ENCODE measurements around the gene RFTN1. TPM values are rescaled to one million over a fixed set of nuclear protein-coding genes. Genes with fewer than 3 reads are reported as not detected.

Gene RFTN1
- total and polyA plus RNA-seq, 4 donors: 33.8 to 82.5 (median 53.4) TPM

DNA sequence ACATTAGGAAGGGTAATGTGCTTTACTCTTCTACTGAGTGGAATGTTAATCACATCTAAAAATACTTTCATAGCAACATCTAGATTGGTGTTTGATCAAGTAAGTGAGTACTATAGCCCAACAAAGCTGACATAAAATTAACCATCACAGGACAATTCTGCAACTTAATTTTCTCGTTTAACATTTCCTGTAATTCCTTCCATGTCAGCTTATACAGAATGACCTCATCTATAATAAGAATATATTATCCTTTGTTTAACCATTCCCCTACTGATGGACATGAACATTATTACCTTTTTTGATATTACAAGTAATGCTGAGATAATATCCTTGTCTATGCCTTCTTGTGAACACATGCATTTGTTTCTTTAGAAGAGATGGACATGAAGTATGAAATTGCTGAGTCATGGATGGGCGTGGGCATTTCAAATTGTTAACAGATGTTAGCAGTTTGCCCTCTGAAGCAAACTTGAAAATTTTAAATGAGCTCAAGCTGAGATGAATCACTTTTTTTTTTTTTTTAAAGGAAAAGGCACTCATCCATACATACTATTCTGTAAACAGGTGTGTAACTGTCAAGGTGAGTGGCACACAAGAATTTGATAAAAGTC, 163.4 kb downstream of the RFTN1 start:
- Histone ChIP-seq H3K9me3 (ENCODE audit: control insufficient read depth in 4 of 4, insufficient read depth in 3 of 4, low read length in 3 of 4) (no peaks in the 10 kb centered on the region), H3K4me1 (ENCODE audit: control insufficient read depth in 5 of 5, insufficient read depth in 5 of 5, low read length in 5 of 5) (peaks cover 0 to 8% (median 0%) of the 10 kb centered on the region in 5 donors), H3K9ac (ENCODE audit: insufficient read depth in 1 of 2, low read length in 2 of 2) (no peak overlapping the region), H3K4me3 (no peak overlapping the region), H3K36me3 (ENCODE audit: control insufficient read depth in 4 of 4, insufficient read depth in 4 of 4, low read length in 4 of 4) (peaks cover 2 to 16% (median 7%) of the 10 kb centered on the region in 4 donors), H3K27ac (ENCODE audit: low read depth in 1 of 2, low read length in 1 of 2) (no peak overlapping the region), H3K27me3 (ENCODE audit: control insufficient read depth in 3 of 3, insufficient read depth in 3 of 3, low read length in 2 of 3) (no peaks in the 10 kb centered on the region)
- WGBS, 2 donors: 32 to 49% methylated on average over 2 of the region's 2 CpGs
- no peak for TF ChIP-seq CTCF (IDR thresholded peaks at IDR 0.05; ENCODE audit: control extremely low read depth, extremely low read depth)
- DNase-seq: no peak
- ATAC-seq (ENCODE audit: insufficient read depth, low FRiP score): no peak

GRCh38 chr3:16347548-16347947, 166.0 kb downstream of the RFTN1 start:
- Histone ChIP-seq H3K36me3 (ENCODE audit: control insufficient read depth in 4 of 4, insufficient read depth in 4 of 4, low read length in 4 of 4) (peaks cover 2 to 13% (median 9%) of the 10 kb centered on the region in 4 donors), H3K9ac (ENCODE audit: insufficient read depth in 1 of 2, low read length in 2 of 2) (no peak overlapping the region), H3K4me1 (ENCODE audit: control insufficient read depth in 5 of 5, insufficient read depth in 5 of 5, low read length in 5 of 5) (peaks cover 0 to 8% (median 0%) of the 10 kb centered on the region in 5 donors), H3K27ac (ENCODE audit: low read depth in 1 of 2, low read length in 1 of 2) (no peak overlapping the region), H3K27me3 (ENCODE audit: control insufficient read depth in 3 of 3, insufficient read depth in 3 of 3, low read length in 2 of 3) (no peaks in the 10 kb centered on the region), H3K4me3 (no peak overlapping the region), H3K9me3 (ENCODE audit: control insufficient read depth in 4 of 4, insufficient read depth in 3 of 4, low read length in 3 of 4) (no peaks in the 10 kb centered on the region)
- TF ChIP-seq CTCF (IDR thresholded peaks at IDR 0.05; ENCODE audit: control extremely low read depth, extremely low read depth): no peak
- ATAC-seq (ENCODE audit: insufficient read depth, low FRiP score) (no peak), DNase-seq (no peak)
- 94 to 95% methylated on average over 4 of the region's 4 CpGs for WGBS, 2 donors

- no peak overlapping the region for H3K27ac ChIP-seq (ENCODE audit: low read depth in 1 of 2, low read length in 1 of 2)
- ATAC-seq (ENCODE audit: insufficient read depth, low FRiP score) (no peak), DNase-seq (no peak)
- no peak overlapping the region for H3K4me3 ChIP-seq
- WGBS, 2 donors: 91 to 94% methylated on average over 7 of the region's 7 CpGs
- no peak overlapping the region for H3K9ac ChIP-seq (ENCODE audit: insufficient read depth in 1 of 2, low read length in 2 of 2)
- no peaks in the 10 kb centered on the region for H3K9me3 ChIP-seq (ENCODE audit: control insufficient read depth in 4 of 4, insufficient read depth in 3 of 4, low read length in 3 of 4)
- peaks cover 0 to 8% (median 0%) of the 10 kb centered on the region in 5 donors for H3K4me1 ChIP-seq (ENCODE audit: control insufficient read depth in 5 of 5, insufficient read depth in 5 of 5, low read length in 5 of 5)
- TF ChIP-seq CTCF (IDR thresholded peaks at IDR 0.05; ENCODE audit: control extremely low read depth, extremely low read depth): no peak
- no peaks in the 10 kb centered on the region for H3K27me3 ChIP-seq (ENCODE audit: control insufficient read depth in 3 of 3, insufficient read depth in 3 of 3, low read length in 2 of 3)
- H3K36me3 ChIP-seq (ENCODE audit: control insufficient read depth in 4 of 4, insufficient read depth in 4 of 4, low read length in 4 of 4): peaks cover 2 to 13% (median 9%) of the 10 kb centered on the region in 4 donors
These were observed 167.0 kb downstream of the RFTN1 start for GRCh38 chr3:16346413-16347081.
